HG03575 (cell line): Measurements from ENCODE around the gene SLCO4A1.

Source experiments
- ATAC-seq: cut with Tn5 transposase; IDR thresholded peaks from one replicate; pipeline ENCODE4 v1.9.1; 2021; ENCODE audit not compliant: unreplicated experiment, insufficient number of reproducible peaks, low FRiP score; ENCODE audit errors: extremely low read depth

SLCO4A1 gene

DNA sequence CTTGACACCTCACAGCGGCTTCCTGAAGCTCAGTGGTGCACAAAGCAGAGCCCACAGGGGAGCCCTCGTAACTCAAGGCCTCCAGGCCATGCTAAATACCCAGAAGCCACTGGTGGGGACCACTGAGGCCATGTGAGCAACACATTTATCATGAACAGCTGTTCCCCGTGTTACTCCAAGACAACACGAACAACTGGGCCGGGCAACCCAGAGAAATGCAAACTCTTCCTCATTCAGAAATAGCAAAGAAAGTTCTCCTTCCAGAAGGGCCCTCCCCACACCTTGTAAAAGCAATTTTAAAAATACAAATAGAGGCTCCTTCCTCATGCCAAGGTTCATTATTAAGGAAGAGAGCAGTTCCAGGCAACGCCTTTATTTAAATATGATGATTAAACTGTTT lies 36.3 kb upstream of the SLCO4A1 start:
- no peak for ATAC-seq

GRCh38 chr20:62606551-62607201 lies 35.6 kb upstream of the SLCO4A1 start:
- ATAC-seq = no peak

DNA sequence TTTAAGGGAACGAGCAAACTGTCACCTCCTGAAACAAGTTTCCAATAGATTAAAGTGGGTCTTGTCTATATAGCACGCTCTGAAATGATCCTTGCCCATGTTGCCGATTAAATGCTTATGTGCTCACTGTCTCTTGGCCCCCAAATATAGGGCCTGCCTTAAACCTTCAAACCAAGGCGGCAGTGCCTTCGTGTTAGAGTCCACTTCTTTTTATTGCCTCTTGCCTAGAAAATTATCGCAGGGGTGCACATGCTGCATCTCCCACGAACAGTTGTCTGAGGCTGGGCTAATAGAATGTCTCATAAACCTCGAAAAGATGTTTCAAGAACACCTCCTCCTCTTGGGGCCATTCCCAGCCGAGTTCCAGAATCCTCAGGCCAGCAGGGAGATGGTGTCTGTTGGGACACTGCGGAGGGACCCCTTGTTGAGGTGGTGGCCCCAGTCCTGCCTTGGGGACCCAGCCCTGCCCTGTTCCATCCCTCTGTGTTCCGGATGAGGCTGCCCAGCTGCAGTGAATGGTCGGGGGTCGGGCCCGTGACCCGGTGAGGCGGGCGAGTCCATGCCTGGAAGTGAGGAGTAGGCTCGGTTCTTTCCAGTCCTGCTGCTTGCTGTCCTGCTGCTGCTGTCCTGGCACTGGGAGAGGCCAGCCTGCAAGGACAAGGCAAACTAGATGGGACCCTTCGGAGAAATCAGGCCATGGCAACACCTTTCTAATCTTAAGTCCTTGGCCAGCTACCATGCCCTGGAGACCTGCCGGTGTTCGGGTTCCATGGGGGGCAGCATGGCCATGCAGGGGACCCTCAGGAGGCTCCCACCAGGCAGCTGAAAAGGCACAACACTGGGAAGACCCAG lies 34.7 kb upstream of the SLCO4A1 start:
- no peak for ATAC-seq

DNA sequence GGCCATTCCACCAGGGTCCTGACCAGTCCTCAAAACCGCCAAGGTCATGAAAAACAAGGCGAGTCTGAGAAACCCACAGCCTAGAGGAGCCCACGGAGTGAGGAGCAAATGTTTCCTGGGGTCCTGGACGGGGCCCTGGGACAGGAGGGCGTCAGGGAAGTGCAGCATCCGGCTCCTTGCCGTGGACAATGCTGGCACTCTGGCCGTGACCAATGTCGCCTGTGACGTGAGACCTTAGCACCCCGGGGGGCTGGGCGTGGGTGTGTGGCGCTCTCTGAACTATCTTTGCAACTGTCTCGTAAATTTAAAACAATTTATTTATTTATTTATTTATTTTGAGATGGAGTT lies 34.1 kb upstream of the SLCO4A1 start:
- ATAC-seq = no peak

DNA sequence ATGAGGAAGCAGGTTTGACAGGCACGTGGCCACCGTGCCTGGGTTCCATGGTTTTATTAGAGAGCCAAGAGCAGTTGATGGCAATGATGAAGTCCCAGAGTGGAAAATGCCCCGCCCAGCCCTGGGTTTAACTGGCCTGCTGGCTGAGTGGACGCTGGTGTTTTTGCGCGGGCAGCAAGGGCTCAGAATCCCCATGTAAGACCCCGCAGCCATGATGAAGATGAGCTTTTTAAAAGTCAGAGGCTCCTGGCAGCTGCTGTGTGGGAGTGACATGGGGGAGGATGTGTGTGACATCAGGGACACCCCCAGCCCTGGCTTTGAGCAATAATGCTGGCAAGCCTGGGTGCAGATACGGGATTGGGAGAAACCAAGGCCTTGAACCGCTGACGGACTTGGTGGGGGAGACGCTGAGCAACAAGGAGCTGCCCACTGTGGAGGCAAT lies 33.0 kb upstream of the SLCO4A1 start:
- no peak for ATAC-seq

DNA sequence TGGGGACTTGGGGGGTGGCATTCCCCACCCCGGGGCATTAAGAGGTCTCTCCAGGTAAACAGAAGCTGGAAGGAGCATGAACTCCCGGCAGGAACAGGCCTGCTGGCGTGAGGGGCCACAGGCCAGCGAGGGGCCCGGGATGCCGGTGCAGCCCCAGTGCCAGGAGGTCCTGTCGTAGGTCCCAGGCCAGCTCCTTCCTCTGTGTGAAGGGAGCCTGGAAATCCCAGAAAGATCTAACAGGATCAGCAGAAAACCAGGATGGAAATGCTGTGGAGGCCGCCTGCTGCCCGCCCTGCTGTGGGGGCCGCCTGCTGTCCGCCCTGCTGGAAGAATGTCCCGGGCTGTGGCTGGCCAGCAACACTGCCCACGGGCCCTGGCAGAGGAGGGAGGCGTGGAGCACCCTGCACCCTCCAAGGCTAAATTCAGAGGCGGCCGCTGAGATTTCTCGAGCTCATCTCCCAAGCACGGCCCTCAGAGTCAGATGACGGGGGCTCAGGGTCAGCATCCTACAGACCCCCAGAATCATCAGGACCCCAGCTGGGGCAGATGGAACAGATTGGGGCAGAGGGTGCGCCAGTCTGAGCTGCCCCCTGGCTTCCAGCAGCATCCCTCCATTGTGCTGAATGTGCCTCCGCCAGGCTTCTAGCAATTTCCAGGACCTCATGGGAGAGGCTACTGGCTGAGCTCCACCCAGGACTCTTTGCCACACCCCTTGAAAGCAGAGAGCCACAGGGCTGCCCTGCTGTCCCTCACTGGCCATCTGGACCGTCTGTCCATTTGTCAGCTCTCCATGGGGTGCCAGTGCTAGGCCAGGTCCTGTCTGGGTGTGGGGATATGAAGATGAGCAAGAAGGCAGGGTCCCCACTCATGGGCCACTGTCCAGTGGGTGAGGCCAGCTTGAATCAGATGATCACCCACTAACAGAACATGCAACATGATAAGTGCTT lies 32.2 kb upstream of the SLCO4A1 start:
- no peak for ATAC-seq

DNA sequence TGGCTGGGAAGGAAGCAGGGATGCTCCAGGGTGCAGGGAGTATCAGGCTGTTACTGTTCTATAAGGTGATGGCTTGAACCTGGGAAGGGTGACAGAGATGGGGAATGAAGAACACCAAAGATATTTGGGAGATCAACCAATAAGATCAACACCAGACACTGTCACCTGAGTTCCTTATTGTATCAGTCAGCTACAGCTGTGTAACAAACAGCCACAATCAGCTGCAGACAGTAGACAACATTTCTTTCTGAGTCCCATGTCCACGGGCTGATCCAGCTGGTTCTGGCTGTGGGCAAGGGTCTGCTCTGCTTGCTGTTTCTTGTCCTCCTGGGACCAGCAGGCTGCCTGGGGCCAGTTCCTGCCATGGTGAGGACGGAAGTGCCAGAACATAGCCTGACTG lies 31.3 kb upstream of the SLCO4A1 start:
- ATAC-seq = no peak

DNA sequence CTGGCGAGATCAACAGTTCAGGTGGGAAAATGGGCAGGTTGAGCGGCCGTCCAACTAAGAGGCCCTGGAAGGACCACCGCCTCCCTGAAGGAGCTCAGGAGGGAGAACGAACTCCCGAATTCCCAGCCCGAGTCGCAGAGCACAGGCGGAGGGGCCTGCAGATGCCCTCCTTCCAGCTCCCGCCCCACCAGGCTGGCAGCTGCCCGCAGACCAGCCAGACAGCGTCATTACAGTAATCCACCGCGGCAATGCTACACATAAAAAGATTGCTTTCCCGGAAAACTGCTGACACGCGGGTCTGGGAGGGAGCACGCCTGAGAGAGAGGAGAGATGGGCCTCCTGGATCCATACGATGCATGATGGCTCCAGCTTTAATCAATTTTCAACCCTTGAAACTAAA lies 30.5 kb upstream of the SLCO4A1 start:
- no peak for ATAC-seq

- no peak for ATAC-seq
These were observed 28.0 kb upstream of the SLCO4A1 start for GRCh38 chr20:62614085-62614960.

GRCh38 chr20:62614961-62615680 lies 27.2 kb upstream of the SLCO4A1 start:
- no peak for ATAC-seq

DNA sequence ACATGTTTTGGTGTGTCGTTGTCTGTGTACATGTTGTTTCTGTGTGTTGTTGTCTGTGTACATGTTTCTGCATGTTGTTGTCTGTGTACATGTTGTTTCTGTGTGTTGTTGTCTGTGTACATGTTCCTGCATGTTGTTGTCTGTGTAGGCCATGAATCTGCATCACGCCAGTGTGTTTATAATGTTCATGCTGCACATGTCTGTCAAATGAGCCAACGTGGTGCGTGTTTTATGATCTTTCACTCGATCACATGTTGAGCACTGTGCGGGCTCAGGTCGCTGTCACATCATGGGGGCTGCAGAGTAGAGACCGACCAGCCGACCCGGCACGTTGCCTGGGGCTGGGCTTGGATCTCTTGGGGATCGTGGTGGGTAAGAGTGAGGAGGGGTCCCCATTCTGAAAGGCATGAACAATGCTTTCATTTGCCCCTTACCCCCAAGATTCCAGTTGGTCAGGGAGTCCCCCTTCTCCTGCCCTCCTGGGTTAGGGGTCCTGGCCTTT lies 26.5 kb upstream of the SLCO4A1 start:
- ATAC-seq = no peak

DNA sequence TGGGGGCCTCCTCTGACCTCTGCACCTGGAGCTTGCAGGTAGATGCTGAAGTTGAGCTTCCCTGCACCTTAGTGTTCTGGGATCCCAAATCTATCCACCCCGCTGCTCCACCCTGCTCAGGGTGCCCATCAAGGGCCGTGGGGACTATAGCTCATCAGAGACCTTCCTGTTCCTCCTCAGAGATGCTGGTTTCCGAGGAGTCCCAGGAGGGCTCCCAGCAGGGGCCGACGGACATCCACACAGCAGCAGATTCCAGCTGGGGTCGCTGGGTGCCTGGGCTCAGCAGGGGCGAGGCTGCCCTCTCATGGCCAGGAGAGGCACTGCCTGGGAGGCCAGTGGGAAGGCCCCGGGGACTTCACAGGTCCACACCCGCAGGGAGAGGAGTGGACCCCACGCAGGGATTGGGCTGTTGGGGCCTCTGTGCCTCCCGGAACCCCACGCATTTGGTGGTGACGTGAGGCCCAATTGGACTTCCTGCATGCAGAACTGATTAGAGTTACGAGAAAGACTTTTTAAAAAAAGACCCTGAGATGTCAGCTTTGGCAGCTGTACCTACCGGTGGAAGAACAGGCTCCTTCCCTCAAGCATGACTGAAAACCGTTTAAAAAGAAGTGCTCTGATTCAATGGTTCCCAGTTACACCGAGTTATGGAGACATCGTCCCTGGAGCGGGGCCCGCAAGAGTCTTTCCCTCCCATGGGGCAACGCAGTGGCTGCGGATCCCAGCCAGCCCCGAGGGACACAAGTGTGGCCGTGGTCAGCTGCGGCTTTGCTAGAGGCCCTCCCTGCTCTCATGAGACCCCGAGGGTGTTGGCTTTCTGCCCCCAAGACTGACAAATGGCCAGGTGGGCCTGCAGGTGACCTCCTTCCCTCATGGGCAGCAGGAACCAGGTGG lies 25.3 kb upstream of the SLCO4A1 start:
- no peak for ATAC-seq

DNA sequence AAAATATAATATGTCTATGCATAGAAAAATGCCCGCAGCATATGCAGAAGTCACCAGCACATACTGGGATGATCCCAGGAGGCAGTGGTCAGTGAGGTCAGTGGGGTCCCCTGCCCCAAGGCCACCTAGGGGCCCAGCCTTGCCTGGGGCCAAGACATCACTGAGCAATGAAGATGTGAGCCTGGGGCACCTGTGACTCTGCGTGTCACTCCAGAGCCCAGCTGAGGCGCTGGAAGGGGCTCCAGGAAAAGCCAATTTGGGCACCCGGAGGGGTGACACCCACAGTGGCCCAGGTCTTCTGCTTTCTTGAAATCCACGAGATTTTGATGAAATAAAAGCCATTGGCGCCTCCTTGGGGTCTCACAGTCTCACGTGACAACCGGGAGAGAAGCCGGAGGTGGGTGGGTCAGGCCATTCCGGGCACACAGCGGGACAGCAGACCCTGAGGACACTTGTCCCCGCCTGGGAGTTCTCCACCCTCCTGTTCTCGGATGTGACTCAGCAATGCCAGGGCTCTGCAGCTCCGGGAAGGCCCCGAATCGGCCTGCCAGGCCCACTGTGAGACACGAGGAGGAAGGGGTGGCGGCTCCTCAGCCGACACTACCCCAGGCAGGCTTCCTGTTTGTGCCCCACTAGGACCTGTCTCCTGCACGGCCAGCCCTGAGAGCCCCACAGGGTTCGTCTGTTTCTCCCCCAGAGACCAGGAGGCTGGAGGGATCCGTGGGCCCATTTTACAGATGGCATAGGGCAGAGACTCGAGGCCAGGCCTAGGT lies 24.4 kb upstream of the SLCO4A1 start:
- ATAC-seq = no peak

GRCh38 chr20:62618611-62619529 lies 23.4 kb upstream of the SLCO4A1 start:
- ATAC-seq = no peak

GRCh38 chr20:62620625-62621024 lies 21.7 kb upstream of the SLCO4A1 start:
- ATAC-seq = no peak
